Breast epithelium (tissue), 3 donors: ENCODE data around the gene EDDM13.

Experiments used
- CTCF ChIP-seq, 3 donors: fragments of 450-650 bp; IDR thresholded peaks; one replicate each; pipeline ENCODE4 v1.5.1; 2016 to 2017; ENCODE audit warnings: antibody characterized with exemption in 3 of 3, mild to moderate bottlenecking in 3 of 3, moderate library complexity in 3 of 3
- POLR2A ChIP-seq: fragments of 450-650 bp; IDR thresholded peaks from one replicate; pipeline ENCODE4 v1.6.1; 2016; ENCODE audit warnings: antibody characterized with exemption, mild to moderate bottlenecking, moderate library complexity

- no peak for TF ChIP-seq CTCF (IDR thresholded peaks at IDR 0.05)
- TF ChIP-seq POLR2A = no peak
Observed at GRCh38 chr19:56291867-56292266, 19.3 kb downstream of the EDDM13 start.
